ENCODE data around the gene PTPRO. TPM values are rescaled to one million over a fixed set of nuclear protein-coding genes. Genes with fewer than 3 reads are reported as not detected.

The PTPRO gene
- total RNA-seq, 1 donor: 3.1 TPM

- DNase-seq (ENCODE audit: low read depth): peak; percentile 44
- TF ChIP-seq CTCF (IDR thresholded peaks at IDR 0.05; ENCODE audit: insufficient read depth, low read length): no peak
- H3K4me3 ChIP-seq (ENCODE audit: low read depth, low read length): no peak overlapping the region
Observed at GRCh38 chr12:15592934-15593333, 270.6 kb downstream of the PTPRO start.

GRCh38 chr12:15596174-15596573, 273.9 kb downstream of the PTPRO start:
- TF ChIP-seq CTCF (IDR thresholded peaks at IDR 0.05; ENCODE audit: insufficient read depth, low read length): no peak
- no peak for DNase-seq (ENCODE audit: low read depth)
- no peak overlapping the region for H3K4me3 ChIP-seq (ENCODE audit: low read depth, low read length)

- TF ChIP-seq CTCF (IDR thresholded peaks at IDR 0.05; ENCODE audit: insufficient read depth, low read length): no peak
- no peak for DNase-seq (ENCODE audit: low read depth)
Observed at GRCh38 chr12:15597125-15597830, 275.0 kb downstream of the PTPRO start.

GRCh38 chr12:15599266-15600037, 277.1 kb downstream of the PTPRO start:
- TF ChIP-seq CTCF (IDR thresholded peaks at IDR 0.05; ENCODE audit: insufficient read depth, low read length): no peak
- DNase-seq (ENCODE audit: low read depth): peak; percentile 99
- H3K4me3 ChIP-seq (ENCODE audit: low read depth, low read length): no peak overlapping the region

More at GRCh38 chr12:15597125-15597830, 275.0 kb downstream of the PTPRO start:
- H3K4me3 ChIP-seq (ENCODE audit: low read depth, low read length): no peak overlapping the region

GRCh38 chr12:15600223-15600935, 278.1 kb downstream of the PTPRO start:
- TF ChIP-seq CTCF (IDR thresholded peaks at IDR 0.05; ENCODE audit: insufficient read depth, low read length): no peak
- H3K4me3 ChIP-seq (ENCODE audit: low read depth, low read length): no peak overlapping the region
- peak; percentile 17 for DNase-seq (ENCODE audit: low read depth)

- TF ChIP-seq CTCF (IDR thresholded peaks at IDR 0.05; ENCODE audit: insufficient read depth, low read length): no peak
- H3K4me3 ChIP-seq (ENCODE audit: low read depth, low read length): no peak overlapping the region
- DNase-seq (ENCODE audit: low read depth): peak; percentile 91
Observed at GRCh38 chr12:15601210-15601800, 279.0 kb downstream of the PTPRO start.

Data from fibroblast of the aortic adventitia (primary cell).